H1 (cell line): ENCODE results near the gene REG1A. TPM values are rescaled to one million over a fixed set of nuclear protein-coding genes. Genes with fewer than 3 reads are reported as not detected.

ENCODE experiments used
- CTCF ChIA-PET: fragments of 300-600 bp; sonication (Branson Sonifier 250); formaldehyde crosslinking; loops from one replicate; lab custom pipeline; 2021; ENCODE audit not compliant: partially characterized antibody; lab: Charles Lee
- POLR2A ChIA-PET: fragments of 300-600 bp; sonication (Branson Sonifier 250); formaldehyde crosslinking; loops from one replicate; lab custom pipeline; 2021; ENCODE audit warnings: inconsistent platforms; ENCODE audit not compliant: partially characterized antibody; lab: Charles Lee
- DNase-seq, 2 experiments: peaks; one replicate each; pipeline versions ENCODE4 v3.0.0 to v3.0.0-alpha.2; 2010 to 2022; ENCODE audit warnings: low spot score in 2 of 2, low read depth in 1 of 2, mixed read lengths in 1 of 2
- FAIRE-seq: peaks from 2 replicates; lab custom pipeline; 2011; peaks lifted over from hg19 to GRCh38; lab: Jason Lieb, UNC
- H2AFZ ChIP-seq: 2 replicates; pipeline ENCODE4 v1.8.1; 2012; ENCODE audit warnings: low read length, inconsistent platforms
- H2AK5ac ChIP-seq: 2 replicates; pipeline ENCODE4 v1.6.1; 2013; ENCODE audit warnings: low read depth, low read length
- H2BK120ac ChIP-seq: replicated peaks from 2 replicates; pipeline ENCODE3; 2013; ENCODE audit warnings: low read depth, low read length, inconsistent platforms
- H2BK12ac ChIP-seq: 2 replicates; pipeline ENCODE4 v1.6.1; 2013; ENCODE audit warnings: low read depth, low read length
- H2BK15ac ChIP-seq: 2 replicates; pipeline ENCODE4 v1.6.1; 2013; ENCODE audit warnings: low read length
- H2BK20ac ChIP-seq: 2 replicates; pipeline ENCODE4 v1.6.1; 2013; ENCODE audit warnings: low read length
- H2BK5ac ChIP-seq: 2 replicates; pipeline ENCODE4 v1.6.1; 2013; ENCODE audit warnings: low read depth, low read length
- H3K14ac ChIP-seq: 2 replicates; pipeline ENCODE4 v1.6.1; 2013; ENCODE audit warnings: inconsistent platforms; ENCODE audit not compliant: insufficient read length
- H3K18ac ChIP-seq: 2 replicates; pipeline ENCODE4 v1.6.1; 2013; ENCODE audit warnings: low read length; ENCODE audit errors: extremely low read depth
- H3K23ac ChIP-seq: 2 replicates; pipeline ENCODE4 v1.6.1; 2013; ENCODE audit warnings: inconsistent platforms; ENCODE audit not compliant: insufficient read length
- H3K23me2 ChIP-seq: 2 replicates; pipeline ENCODE4 v1.6.1; 2013; ENCODE audit warnings: low read depth, low read length
- H3K27ac ChIP-seq: 2 replicates; pipeline ENCODE4 v1.6.1; 2011; ENCODE audit warnings: low read depth, low read length, inconsistent platforms
- H3K27me3 ChIP-seq, 4 experiments: replicated peaks in 1 of 4; 1 replicate in 1 of 4; 2 replicates in 3 of 4; pipeline versions ENCODE4 v1.6.1 to v1.8.1; 2011 to 2013; ENCODE audit warnings: low read length in 3 of 4, mild to moderate bottlenecking in 3 of 4, inconsistent platforms in 2 of 4, mixed read lengths in 2 of 4, moderate library complexity in 1 of 4; ENCODE audit not compliant: control insufficient read depth in 3 of 4, insufficient read depth in 3 of 4; ENCODE audit errors: extremely low read depth in 1 of 4
- H3K36me3 ChIP-seq, 4 experiments: 2 replicates each; pipeline versions ENCODE4 v1.6.1 to v1.8.1; 2011 to 2013; ENCODE audit warnings: mild to moderate bottlenecking in 4 of 4, low read length in 3 of 4, moderate library complexity in 2 of 4, control low read depth in 1 of 4, inconsistent platforms in 1 of 4; ENCODE audit not compliant: insufficient read depth in 4 of 4, control insufficient read depth in 2 of 4
- H3K4ac ChIP-seq: replicated peaks from 2 replicates; pipeline ENCODE3; 2013; ENCODE audit warnings: low read length, low read depth, mixed read lengths, inconsistent platforms; ENCODE audit not compliant: insufficient read length
- H3K4me1 ChIP-seq, 4 experiments: replicated peaks in 1 of 4; 1 replicate in 1 of 4; 2 replicates in 3 of 4; pipeline versions ENCODE4 v1.6.1 to v1.8.1; 2011 to 2013; ENCODE audit warnings: low read length in 3 of 4, inconsistent platforms in 2 of 4, mixed read lengths in 1 of 4; ENCODE audit not compliant: insufficient read depth in 4 of 4, control insufficient read depth in 3 of 4
- H3K4me2 ChIP-seq, 2 experiments: 2 replicates each; pipeline versions ENCODE4 v1.6.1 to v1.8.1; 2011 to 2013; ENCODE audit warnings: low read depth in 2 of 2, low read length in 2 of 2, control low read depth in 1 of 2, inconsistent platforms in 1 of 2, mild to moderate bottlenecking in 1 of 2; ENCODE audit not compliant: insufficient read depth in 1 of 2
- H3K4me3 ChIP-seq, 4 experiments: fragments of 200-600, 300-600 bp in 1 of 4; sonication (generic), shearing (Covaris generic), sonication (Bioruptor Twin) in 1 of 4; 2 replicates each; pipeline versions ENCODE4 v1.5.1 to v1.8.1; 2011 to 2016; ENCODE audit warnings: low read length in 4 of 4, low read depth in 3 of 4, control low read depth in 2 of 4, inconsistent platforms in 2 of 4, mild to moderate bottlenecking in 2 of 4, mixed read lengths in 1 of 4, moderate library complexity in 1 of 4; ENCODE audit not compliant: insufficient read depth in 2 of 4; ENCODE audit errors: extremely low read depth in 1 of 4
- H3K56ac ChIP-seq: replicated peaks from 2 replicates; pipeline ENCODE3; 2013; ENCODE audit warnings: low read depth, mild to moderate bottlenecking, mixed read lengths, low read length, inconsistent platforms; ENCODE audit not compliant: insufficient read length
- H3K79me1 ChIP-seq: 2 replicates; pipeline ENCODE4 v1.6.1; 2013; ENCODE audit warnings: low read depth, low read length, control low read depth
- H3K79me2 ChIP-seq, 2 experiments: 2 replicates each; pipeline versions ENCODE4 v1.6.1 to v1.8.1; 2012 to 2013; ENCODE audit warnings: low read length in 2 of 2, mild to moderate bottlenecking in 2 of 2, inconsistent platforms in 1 of 2; ENCODE audit not compliant: insufficient read depth in 2 of 2, control insufficient read depth in 1 of 2
- H3K9ac ChIP-seq, 4 experiments: replicated peaks in 1 of 4; 1 replicate in 1 of 4; 2 replicates in 3 of 4; pipeline versions ENCODE4 v1.6.1 to v1.8.1; 2011 to 2013; ENCODE audit warnings: low read depth in 3 of 4, low read length in 3 of 4, control low read depth in 2 of 4, mild to moderate bottlenecking in 2 of 4, moderate library complexity in 2 of 4, inconsistent platforms in 1 of 4; ENCODE audit errors: extremely low read depth in 1 of 4
- H3K9me3 ChIP-seq, 2 experiments: 2 replicates each; pipeline versions ENCODE4 v1.6.1 to v1.8.1; 2012 to 2013; ENCODE audit warnings: mild to moderate bottlenecking in 2 of 2, moderate library complexity in 2 of 2, control low read depth in 1 of 2, inconsistent platforms in 1 of 2, low read depth in 1 of 2, low read length in 1 of 2, mixed read lengths in 1 of 2; ENCODE audit not compliant: insufficient read depth in 2 of 2
- H4K20me1 ChIP-seq, 2 experiments: replicated peaks in 1 of 2; 2 replicates each; pipeline versions ENCODE3 to v1.8.1; 2011 to 2013; ENCODE audit warnings: inconsistent platforms in 2 of 2, low read length in 2 of 2, mild to moderate bottlenecking in 1 of 2; ENCODE audit not compliant: insufficient read depth in 2 of 2, control insufficient read depth in 1 of 2
- H4K5ac ChIP-seq: 2 replicates; pipeline ENCODE4 v1.6.1; 2013; ENCODE audit warnings: low read length, low read depth, mixed read lengths, inconsistent platforms; ENCODE audit not compliant: insufficient read length
- H4K8ac ChIP-seq: 2 replicates; pipeline ENCODE4 v1.8.0; 2013; ENCODE audit warnings: mild to moderate bottlenecking, moderate library complexity, low read length, inconsistent platforms; ENCODE audit not compliant: insufficient read depth; ENCODE audit errors: extremely low read depth
- H4K91ac ChIP-seq: replicated peaks from 2 replicates; pipeline ENCODE3; 2013; ENCODE audit warnings: low read length, mixed read lengths, inconsistent platforms; ENCODE audit not compliant: insufficient read length
- CHD1 ChIP-seq: IDR thresholded peaks from 2 replicates; pipeline ENCODE4 v1.6.1; 2012; ENCODE audit warnings: low read depth, low read length, improper control_type of control experiment
- WGBS, 2 experiments: shearing (Covaris generic) in 1 of 2; methylation state at CpG; one replicate each; pipeline versions ENCODE4 v1.1.6 to v1.1.7; 2013 to 2015; ENCODE audit warnings: low lambda C conversion rate in 2 of 2, mixed read lengths in 2 of 2, inconsistent platforms in 1 of 2, low coverage in 1 of 2, missing lambda C conversion rate in 1 of 2; ENCODE audit not compliant: insufficient replicate concordance in 2 of 2, insufficient coverage in 1 of 2, insufficient read length in 1 of 2; ENCODE audit errors: extremely low coverage in 1 of 2, missing lambda C conversion rate in 1 of 2; 5-methylcytosine and 5-hydroxymethylcytosine counted together
- polyA plus RNA-seq, 7 experiments: library from polyadenylated mRNA; depleted of rRNA in 3 of 7; stranded (reverse) in 5 of 7; unstranded in 2 of 7; fragments of >200 nt in 5 of 7; fragments of 200-250 nt in 2 of 7; gene quantifications; 1 replicate in 5 of 7; 2 replicates in 1 of 7; 4 replicates in 1 of 7; pipeline versions ENCODE4 v1.2.1 to v1.2.3, GENCODE V29; 2011 to 2013; ENCODE audit warnings: missing spikeins in 2 of 7, mixed read lengths in 2 of 7
- total RNA-seq: library from RNA; stranded (reverse); fragmentation: NEBNext Ultra II Directional; extraction: Animal tissue kit (Norgen Biotek cat#: 25700); gene quantifications from 2 replicates; pipeline ENCODE4 v1.2.1, GENCODE V29; 2021
- TF ChIP-seq, protein P1 (sequence below), 3 experiments: IDR thresholded peaks; 1 replicate in 2 of 3; 2 replicates in 1 of 3; pipeline versions ENCODE4 v1.5.1 to v1.6.1; 2011; ENCODE audit warnings: low read length in 3 of 3, mild to moderate bottlenecking in 3 of 3, inconsistent platforms in 2 of 3, low read depth in 1 of 3, moderate library complexity in 1 of 3; ENCODE audit not compliant: insufficient read depth in 1 of 3; ENCODE audit errors: control extremely low read depth in 1 of 3

Gene REG1A
- total and polyA plus RNA-seq, 2 of the 8 experiments (the other 6 are each of a cell fraction or from before 2014, with no cell fraction given) = not detected

DNA sequence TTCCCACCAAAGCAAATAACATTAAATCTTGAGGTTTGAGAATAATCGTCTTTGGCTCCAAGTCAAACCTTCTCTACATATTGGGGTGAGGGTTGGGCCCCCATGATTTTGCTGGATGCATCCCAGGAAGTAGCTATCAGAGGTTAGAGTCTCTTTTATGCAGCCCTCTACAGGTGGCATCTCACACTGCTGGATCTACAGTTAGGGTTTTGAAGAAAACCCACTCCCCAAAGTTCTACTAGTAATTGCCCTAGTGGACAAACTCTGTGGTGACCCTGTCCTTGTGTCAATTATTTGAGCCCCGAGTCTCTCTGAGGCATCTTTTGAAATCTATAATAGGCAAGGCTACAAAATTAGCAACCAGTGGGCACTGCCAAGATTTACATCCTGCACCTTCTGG, 15.0 kb upstream of the REG1A start:
- H3K56ac ChIP-seq = no peak overlapping the region

More for the DNA sequence above, 15.0 kb upstream of the REG1A start:
- Histone ChIP-seq H3K4ac (no peak overlapping the region), H4K20me1 (no peaks in the 10 kb centered on the region), H3K36me3 (no peaks in the 10 kb centered on the region), H3K23me2 (no peaks in the 10 kb centered on the region), H4K91ac (no peak overlapping the region), H3K27me3 (no peaks in the 10 kb centered on the region), H3K14ac (no peak overlapping the region), H2BK20ac (no peak overlapping the region), H3K4me3 (no peak overlapping the region), H4K5ac (no peak overlapping the region), H3K9ac (no peak overlapping the region), H3K79me1 (no peaks in the 10 kb centered on the region), H3K23ac (no peak overlapping the region), H2BK15ac (no peak overlapping the region), H3K9me3 (peaks cover 9 to 11% of the 10 kb centered on the region in 2 experiments; a peak in 3 of 4 replicates), H2BK120ac (no peak overlapping the region), H2AFZ (no peak overlapping the region), H3K79me2 (no peaks in the 10 kb centered on the region), H3K18ac (no peak overlapping the region), H3K27ac (no peak overlapping the region), H2AK5ac (no peak overlapping the region), H2BK5ac (no peak overlapping the region), H3K4me2 (no peak overlapping the region), H2BK12ac (no peak overlapping the region), H3K4me1 (no peaks in the 10 kb centered on the region), H4K8ac (no peak overlapping the region)
- 86% methylated on average over 2 of the region's 2 CpGs; no CpG with 5 or more reads in 1 of the 2 experiments for WGBS, 2 experiments
- DNase-seq (no peak), FAIRE-seq (no peak)
- ChIA-PET CTCF (interaction anchor here (0.9 to 1.9 kb wide), 5 partner anchors 11 to 63 kb away, joined by 3 to 8 read pairs (median 3); no protein-coding TSS in a partner anchor), POLR2A (no interaction called here)
- TF ChIP-seq, protein P1, sequence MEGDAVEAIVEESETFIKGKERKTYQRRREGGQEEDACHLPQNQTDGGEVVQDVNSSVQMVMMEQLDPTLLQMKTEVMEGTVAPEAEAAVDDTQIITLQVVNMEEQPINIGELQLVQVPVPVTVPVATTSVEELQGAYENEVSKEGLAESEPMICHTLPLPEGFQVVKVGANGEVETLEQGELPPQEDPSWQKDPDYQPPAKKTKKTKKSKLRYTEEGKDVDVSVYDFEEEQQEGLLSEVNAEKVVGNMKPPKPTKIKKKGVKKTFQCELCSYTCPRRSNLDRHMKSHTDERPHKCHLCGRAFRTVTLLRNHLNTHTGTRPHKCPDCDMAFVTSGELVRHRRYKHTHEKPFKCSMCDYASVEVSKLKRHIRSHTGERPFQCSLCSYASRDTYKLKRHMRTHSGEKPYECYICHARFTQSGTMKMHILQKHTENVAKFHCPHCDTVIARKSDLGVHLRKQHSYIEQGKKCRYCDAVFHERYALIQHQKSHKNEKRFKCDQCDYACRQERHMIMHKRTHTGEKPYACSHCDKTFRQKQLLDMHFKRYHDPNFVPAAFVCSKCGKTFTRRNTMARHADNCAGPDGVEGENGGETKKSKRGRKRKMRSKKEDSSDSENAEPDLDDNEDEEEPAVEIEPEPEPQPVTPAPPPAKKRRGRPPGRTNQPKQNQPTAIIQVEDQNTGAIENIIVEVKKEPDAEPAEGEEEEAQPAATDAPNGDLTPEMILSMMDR (IDR thresholded peaks at IDR 0.05; ENCODE audit: control extremely low read depth in 1 of 3, insufficient read depth in 1 of 3, low read depth in 1 of 3, low read length in 3 of 3) = peak in 1 of 3 experiments; percentile 33; a peak in 2 of 4 replicates
- no peak for TF ChIP-seq CHD1
